Mucosa of descending colon (tissue), 3 donors: ENCODE results near the gene SNRPA1. TPM values are rescaled to one million over a fixed set of nuclear protein-coding genes. Genes with fewer than 3 reads are reported as not detected.

ENCODE experiments used
- ATAC-seq: fragments of 200-7000 bp; cut with Tn5 transposase; one replicate; pipeline ENCODE4 v1.9.1; 2020; ENCODE audit warnings: mild to moderate bottlenecking, moderate library complexity
- DNase-seq, 3 donors: peaks; one replicate each; pipeline ENCODE4 v3.0.0-alpha.2; 2020
- H3K36me3 ChIP-seq: fragments of 200-600 bp; one replicate; pipeline ENCODE4 v1.8.0; 2021; ENCODE audit warnings: low read depth, mild to moderate bottlenecking
- H3K4me1 ChIP-seq: fragments of 200-600 bp; one replicate; pipeline ENCODE4 v1.8.0; 2021; ENCODE audit warnings: low read depth, mild to moderate bottlenecking
- H3K4me3 ChIP-seq: fragments of 200-600 bp; one replicate; pipeline ENCODE4 v1.8.0; 2021; ENCODE audit warnings: mild to moderate bottlenecking
- H3K9me3 ChIP-seq: fragments of 200-600 bp; one replicate; pipeline ENCODE4 v1.8.0; 2021; ENCODE audit warnings: mild to moderate bottlenecking
- intact Hi-C, 2 donors: fragments of 100-400 bp; cut with DNase I in 1 of 2; cut with micrococcal nuclease in 1 of 2; formaldehyde crosslinking; loops; one replicate each; pipeline versions ENCODE4 v1.11.0 to v1.11.1; 2022; cut with DNase I, micrococcal nuclease
- total RNA-seq, 3 donors: library from RNA; stranded (reverse); fragmentation: NEBNext Ultra II Directional in 2 of 3; extraction: Animal tissue kit (Norgen Biotek cat#: 25700) in 2 of 3; gene quantifications; one replicate each; pipeline versions ENCODE4 v1.2.1 to v1.2.4, GENCODE V29; 2021 to 2023
- TF ChIP-seq, protein P1 (sequence below): fragments of 200-600 bp; IDR thresholded peaks from one replicate; pipeline ENCODE4 v1.8.0; 2022; ENCODE audit warnings: antibody characterized with exemption, mild to moderate bottlenecking
- donor health status: DM: no; HTN: no; CAD: no; lungs with moderate emphysema.
- donor health status: DM: no; HTN: no; CAD: no.
- donor health status: DM: no; HTN: yes; CAD: no.

SNRPA1 gene
- total RNA-seq, 3 donors from 2014 or later = 41.5 to 55.1 (median 52.1) TPM

GRCh38 chr15:101307048-101307896 lies 12.2 kb upstream of the SNRPA1 start:
- DNase-seq (no peak), ATAC-seq (no peak)
- no peaks in the 10 kb centered on the region for H3K4me1 ChIP-seq
- no peaks in the 10 kb centered on the region for H3K9me3 ChIP-seq
- no peak overlapping the region for H3K4me3 ChIP-seq
- intact Hi-C loops = no loop called here
- TF ChIP-seq, protein P1, sequence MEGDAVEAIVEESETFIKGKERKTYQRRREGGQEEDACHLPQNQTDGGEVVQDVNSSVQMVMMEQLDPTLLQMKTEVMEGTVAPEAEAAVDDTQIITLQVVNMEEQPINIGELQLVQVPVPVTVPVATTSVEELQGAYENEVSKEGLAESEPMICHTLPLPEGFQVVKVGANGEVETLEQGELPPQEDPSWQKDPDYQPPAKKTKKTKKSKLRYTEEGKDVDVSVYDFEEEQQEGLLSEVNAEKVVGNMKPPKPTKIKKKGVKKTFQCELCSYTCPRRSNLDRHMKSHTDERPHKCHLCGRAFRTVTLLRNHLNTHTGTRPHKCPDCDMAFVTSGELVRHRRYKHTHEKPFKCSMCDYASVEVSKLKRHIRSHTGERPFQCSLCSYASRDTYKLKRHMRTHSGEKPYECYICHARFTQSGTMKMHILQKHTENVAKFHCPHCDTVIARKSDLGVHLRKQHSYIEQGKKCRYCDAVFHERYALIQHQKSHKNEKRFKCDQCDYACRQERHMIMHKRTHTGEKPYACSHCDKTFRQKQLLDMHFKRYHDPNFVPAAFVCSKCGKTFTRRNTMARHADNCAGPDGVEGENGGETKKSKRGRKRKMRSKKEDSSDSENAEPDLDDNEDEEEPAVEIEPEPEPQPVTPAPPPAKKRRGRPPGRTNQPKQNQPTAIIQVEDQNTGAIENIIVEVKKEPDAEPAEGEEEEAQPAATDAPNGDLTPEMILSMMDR = no peak
- H3K36me3 ChIP-seq = no peaks in the 10 kb centered on the region

DNA sequence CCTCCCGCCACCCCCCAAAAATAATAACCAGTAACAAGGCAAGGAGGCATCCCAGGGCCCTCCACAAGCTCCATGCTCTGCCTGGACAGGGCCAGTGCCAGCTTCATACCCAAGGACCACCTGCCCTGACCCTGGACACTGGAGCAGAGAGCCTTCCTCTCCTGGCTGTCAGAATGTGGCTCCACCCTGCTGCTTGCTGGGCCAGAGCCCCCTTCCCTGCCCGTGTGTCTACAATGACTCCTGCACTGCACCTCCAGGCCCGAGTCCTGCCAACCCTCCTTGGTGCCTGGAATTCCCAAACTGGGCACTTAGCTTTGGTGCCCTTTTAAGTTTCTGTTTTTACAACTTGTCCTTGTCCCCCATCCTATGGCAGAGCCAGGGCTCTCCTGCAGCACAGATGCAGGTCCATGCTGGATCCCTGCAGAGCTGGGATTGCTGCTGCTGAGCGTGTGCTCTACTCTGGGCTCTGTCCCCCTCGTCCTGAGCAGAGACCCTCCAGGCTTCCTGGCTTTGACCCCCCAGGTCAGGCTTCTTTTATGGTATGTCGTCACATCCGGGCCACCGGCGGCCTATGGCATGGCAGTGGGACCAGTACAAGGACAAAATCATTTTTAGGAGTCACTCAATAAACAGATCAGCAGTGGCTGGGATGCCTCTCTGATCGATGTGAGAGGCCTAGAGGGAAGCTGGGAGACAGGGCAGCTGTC lies 11.4 kb upstream of the SNRPA1 start:
- ATAC-seq = no peak
- TF ChIP-seq, protein P1 = no peak
- no peaks in the 10 kb centered on the region for H3K4me1 ChIP-seq
- DNase-seq = no peak
- H3K36me3 ChIP-seq = no peaks in the 10 kb centered on the region
- no peaks in the 10 kb centered on the region for H3K9me3 ChIP-seq
- intact Hi-C loops = no loop called here
- H3K4me3 ChIP-seq = no peak overlapping the region

DNA sequence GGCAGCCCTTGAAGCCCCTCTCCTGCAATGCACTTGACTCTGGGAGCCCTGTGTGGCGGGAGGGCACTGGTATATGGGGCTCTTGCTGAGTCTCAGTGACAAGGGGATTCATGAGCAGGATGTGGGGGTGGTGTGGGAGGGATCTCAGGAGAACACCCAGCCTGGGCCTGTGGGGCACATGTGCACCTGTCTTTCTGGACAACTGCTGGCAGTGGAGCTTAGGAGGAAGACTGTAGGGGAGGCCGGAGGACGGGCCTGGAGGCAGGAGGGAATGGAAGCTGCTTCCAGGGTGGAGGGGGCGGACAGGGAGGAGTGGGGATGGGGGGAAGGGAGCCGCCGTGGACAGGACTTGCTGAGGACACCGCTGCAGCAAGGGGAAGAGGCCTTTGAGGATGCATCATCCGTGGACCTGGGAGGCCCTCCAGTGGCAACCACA lies 10.8 kb upstream of the SNRPA1 start:
- TF ChIP-seq, protein P1 = no peak
- H3K4me3 ChIP-seq = no peak overlapping the region
- ATAC-seq (no peak), DNase-seq (no peak)
- H3K9me3 ChIP-seq = no peaks in the 10 kb centered on the region
- no peaks in the 10 kb centered on the region for H3K4me1 ChIP-seq
- no peaks in the 10 kb centered on the region for H3K36me3 ChIP-seq
- intact Hi-C loops = no loop called here

DNA sequence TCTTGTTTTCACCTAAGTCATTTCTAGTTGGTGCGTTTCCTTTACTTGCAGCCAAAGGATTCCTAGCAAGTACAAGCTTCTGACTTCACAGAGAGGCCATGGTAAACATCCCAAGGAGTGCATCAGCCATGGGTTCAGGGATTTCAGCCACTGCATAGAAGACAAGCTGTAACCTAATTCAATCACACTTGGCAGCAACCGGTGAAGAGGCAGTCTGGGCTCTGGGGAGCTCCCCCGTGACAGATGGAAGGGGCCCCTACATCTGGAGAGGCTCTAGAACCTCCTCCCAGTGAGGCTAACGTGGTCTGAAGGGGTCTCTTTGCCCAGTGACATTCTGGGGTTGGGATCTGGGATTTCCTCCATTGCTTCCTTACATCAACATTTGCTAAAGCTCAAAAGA lies 8.4 kb upstream of the SNRPA1 start:
- ATAC-seq (no peak), DNase-seq (no peak)
- TF ChIP-seq, protein P1 = no peak
- Histone ChIP-seq H3K4me3 (no peak overlapping the region), H3K36me3 (no peaks in the 10 kb centered on the region), H3K9me3 (no peaks in the 10 kb centered on the region), H3K4me1 (no peaks in the 10 kb centered on the region)
- intact Hi-C loops = loop anchor here in 1 of 2 donors (5.0 kb wide), 1 partner anchor 344 kb away; no protein-coding TSS in a partner anchor

GRCh38 chr15:101296418-101297405 lies 1.7 kb upstream of the SNRPA1 start:
- TF ChIP-seq, protein P1 = no peak
- Histone ChIP-seq H3K4me3 (no peak overlapping the region), H3K4me1 (peaks cover 19% of the 10 kb centered on the region), H3K36me3 (no peaks in the 10 kb centered on the region), H3K9me3 (no peaks in the 10 kb centered on the region)
- intact Hi-C loops = loop anchor here in 1 of 2 donors (5.0 kb wide), 1 partner anchor 346 kb away; no protein-coding TSS in a partner anchor
- no peak for DNase-seq
- no peak for ATAC-seq
